Kidney (tissue), 14 donors: ENCODE measurements around the gene SLC26A1. TPM values are rescaled to one million over a fixed set of nuclear protein-coding genes. Genes with fewer than 3 reads are reported as not detected.

ENCODE experiments used
- DNase-seq, 5 donors: peaks; one replicate each; pipeline ENCODE4 v3.0.0-alpha.2; 2013 to 2020
- FAIRE-seq: peaks from 2 replicates; lab custom pipeline; 2012; peaks lifted over from hg19 to GRCh38; lab: Jason Lieb, UNC
- H3K27ac ChIP-seq, 2 donors: one replicate each; pipeline ENCODE4 v1.7.0; 2013; ENCODE audit warnings: low read depth in 2 of 2, low read length in 2 of 2, inconsistent platforms in 1 of 2
- H3K27me3 ChIP-seq: one replicate; pipeline ENCODE4 v1.7.1; 2013; ENCODE audit warnings: low read length, inconsistent platforms; ENCODE audit not compliant: control insufficient read depth, insufficient read depth
- H3K36me3 ChIP-seq, 3 donors: one replicate each; pipeline versions ENCODE4 v1.7.0 to v1.7.1; 2013; ENCODE audit warnings: low read length in 3 of 3, control low read depth in 1 of 3, inconsistent platforms in 1 of 3; ENCODE audit not compliant: insufficient read depth in 3 of 3, control insufficient read depth in 2 of 3
- H3K4me1 ChIP-seq, 3 donors: one replicate each; pipeline versions ENCODE4 v1.7.0 to v1.7.1; 2013; ENCODE audit warnings: low read length in 3 of 3, inconsistent platforms in 1 of 3, low read depth in 1 of 3; ENCODE audit not compliant: control insufficient read depth in 2 of 3, insufficient read depth in 2 of 3
- H3K4me3 ChIP-seq, 3 donors: one replicate each; pipeline versions ENCODE4 v1.7.0 to v1.8.1; 2013; ENCODE audit warnings: low read length in 3 of 3, control low read depth in 1 of 3, inconsistent platforms in 1 of 3
- H3K9ac ChIP-seq, 3 donors: one replicate each; pipeline versions ENCODE4 v1.7.0 to v1.7.1; 2013; ENCODE audit warnings: low read length in 3 of 3, control low read depth in 1 of 3, inconsistent platforms in 1 of 3
- H3K9me3 ChIP-seq, 3 donors: one replicate each; pipeline versions ENCODE4 v1.7.0 to v1.7.1; 2013; ENCODE audit warnings: low read length in 3 of 3, control low read depth in 1 of 3, inconsistent platforms in 1 of 3; ENCODE audit not compliant: control insufficient read depth in 2 of 3, insufficient read depth in 1 of 3
- intact Hi-C: fragments of 100-400 bp; cut with DNase I; formaldehyde crosslinking; loops from one replicate; pipeline ENCODE4 v1.11.1; 2022
- polyA plus RNA-seq: library from polyadenylated mRNA; stranded (reverse); fragments of 350-450 nt; fragmentation: Illumina TruSeq; extraction: RNeasy Lipid Tissue Mini Kit (QIAGEN cat#74804); gene quantifications from one replicate; pipeline ENCODE4 v1.2.3, GENCODE V29; 2014; ENCODE audit warnings: low read depth, low replicate concordance; ENCODE audit not compliant: insufficient read depth
- total RNA-seq: library from RNA; stranded (reverse); fragmentation: NEBNext Ultra II Directional; extraction: Animal tissue kit (Norgen Biotek cat#: 25700); gene quantifications from one replicate; pipeline ENCODE4 v1.2.1, GENCODE V29; 2021
- TF ChIP-seq, protein P1 (sequence below): IDR thresholded peaks from 3 replicates; pipeline ENCODE4 v1.5.1; 2012; ENCODE audit warnings: mild to moderate bottlenecking, moderate library complexity, borderline replicate concordance; ENCODE audit not compliant: insufficient read depth; ENCODE audit errors: extremely low read depth
- donor health status: control.
- donor health status: control.
- donor health status: control.
- donor health status: control.
- donor health status: control.
- donor health status: DM: yes; HTN: yes; CAD: no.
- donor health status: Normal renal cell carcinoma (clear cell type).

SLC26A1 gene
- total and polyA plus RNA-seq, 2 donors from 2014 or later, result 2.9 to 10.2 TPM

DNA sequence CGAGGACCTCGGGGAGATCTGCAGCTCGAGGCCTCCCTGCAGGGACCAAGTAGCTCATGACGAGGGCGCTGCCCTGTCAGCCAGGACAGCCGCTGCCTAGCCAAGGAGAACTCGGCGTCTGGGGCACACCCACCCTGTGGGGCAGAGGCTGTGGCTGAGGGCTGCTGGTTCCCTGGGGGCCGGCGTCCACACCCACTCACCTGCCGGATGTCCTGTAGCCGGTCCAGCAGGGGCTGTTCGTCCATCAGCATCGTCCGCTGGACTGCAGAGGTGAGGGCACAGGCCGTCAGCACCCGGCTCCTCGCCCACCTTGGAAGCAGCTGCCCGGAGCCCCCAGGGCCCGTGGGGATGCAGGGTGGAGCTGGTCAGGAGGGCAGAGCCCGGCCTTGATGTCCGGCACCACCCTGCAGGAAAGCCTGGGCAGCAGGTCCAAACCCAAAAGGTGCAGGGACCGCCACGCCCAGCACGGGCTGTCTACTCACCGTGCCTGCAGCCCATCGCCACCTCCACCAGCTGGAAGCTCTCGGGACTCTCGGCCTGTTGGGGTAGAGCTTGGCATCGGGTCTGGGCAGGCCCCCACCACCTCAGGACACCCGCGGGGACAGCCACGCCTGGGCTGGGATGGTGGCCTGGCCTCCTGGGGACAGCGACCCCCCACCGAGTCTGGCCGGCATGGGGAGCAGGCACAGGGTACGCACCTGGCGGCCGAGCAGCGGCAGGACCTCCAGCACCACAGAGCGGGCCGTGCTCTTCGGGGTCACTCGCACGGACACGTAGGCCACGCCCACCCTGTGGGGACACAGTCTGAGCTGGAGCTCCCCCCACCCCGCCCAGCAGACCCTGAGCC is 26.7 kb downstream of the SLC26A1 start:
- no peak overlapping the region for H3K9ac ChIP-seq
- FAIRE-seq (no peak), DNase-seq (peak in 1 of 5 donors; percentile 80)
- H3K27me3 ChIP-seq, result no peaks in the 10 kb centered on the region
- TF ChIP-seq, protein P1, sequence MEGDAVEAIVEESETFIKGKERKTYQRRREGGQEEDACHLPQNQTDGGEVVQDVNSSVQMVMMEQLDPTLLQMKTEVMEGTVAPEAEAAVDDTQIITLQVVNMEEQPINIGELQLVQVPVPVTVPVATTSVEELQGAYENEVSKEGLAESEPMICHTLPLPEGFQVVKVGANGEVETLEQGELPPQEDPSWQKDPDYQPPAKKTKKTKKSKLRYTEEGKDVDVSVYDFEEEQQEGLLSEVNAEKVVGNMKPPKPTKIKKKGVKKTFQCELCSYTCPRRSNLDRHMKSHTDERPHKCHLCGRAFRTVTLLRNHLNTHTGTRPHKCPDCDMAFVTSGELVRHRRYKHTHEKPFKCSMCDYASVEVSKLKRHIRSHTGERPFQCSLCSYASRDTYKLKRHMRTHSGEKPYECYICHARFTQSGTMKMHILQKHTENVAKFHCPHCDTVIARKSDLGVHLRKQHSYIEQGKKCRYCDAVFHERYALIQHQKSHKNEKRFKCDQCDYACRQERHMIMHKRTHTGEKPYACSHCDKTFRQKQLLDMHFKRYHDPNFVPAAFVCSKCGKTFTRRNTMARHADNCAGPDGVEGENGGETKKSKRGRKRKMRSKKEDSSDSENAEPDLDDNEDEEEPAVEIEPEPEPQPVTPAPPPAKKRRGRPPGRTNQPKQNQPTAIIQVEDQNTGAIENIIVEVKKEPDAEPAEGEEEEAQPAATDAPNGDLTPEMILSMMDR, result no peak
- H3K9me3 ChIP-seq, result no peaks in the 10 kb centered on the region
- no peak overlapping the region for H3K27ac ChIP-seq
- H3K36me3 ChIP-seq, result no peaks in the 10 kb centered on the region
- H3K4me3 ChIP-seq, result no peak overlapping the region
- peaks cover 0 to 6% (median under 1%) of the 10 kb centered on the region in 3 donors for H3K4me1 ChIP-seq
- intact Hi-C loops, result no loop called here

DNA sequence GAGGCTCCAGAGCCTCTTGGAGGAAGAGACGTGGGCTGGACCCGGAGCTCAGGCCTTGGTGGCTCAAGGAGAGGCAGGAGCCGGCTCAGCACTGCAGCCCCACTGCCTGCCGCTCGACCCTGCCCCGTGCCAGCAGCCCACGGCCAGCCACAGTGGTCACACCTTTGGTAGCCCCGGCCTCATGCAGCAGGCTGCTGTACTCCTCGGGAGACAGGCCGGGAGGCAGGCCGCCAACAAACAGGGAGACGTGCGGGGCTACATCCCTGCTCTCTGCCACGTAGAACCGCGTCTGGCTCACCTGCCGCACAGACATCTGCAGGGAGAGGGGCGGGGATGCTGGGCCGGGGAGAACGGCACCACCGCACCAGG is 27.5 kb downstream of the SLC26A1 start:
- Histone ChIP-seq H3K9me3 (no peaks in the 10 kb centered on the region), H3K4me3 (no peak overlapping the region), H3K27me3 (no peaks in the 10 kb centered on the region), H3K27ac (no peak overlapping the region), H3K4me1 (peaks cover 0 to 3% (median 0%) of the 10 kb centered on the region in 3 donors), H3K36me3 (no peaks in the 10 kb centered on the region), H3K9ac (no peak overlapping the region)
- TF ChIP-seq, protein P1, result no peak
- FAIRE-seq, result no peak
- DNase-seq, result peak in 1 of 5 donors; percentile 68
- intact Hi-C loops, result no loop called here

DNA sequence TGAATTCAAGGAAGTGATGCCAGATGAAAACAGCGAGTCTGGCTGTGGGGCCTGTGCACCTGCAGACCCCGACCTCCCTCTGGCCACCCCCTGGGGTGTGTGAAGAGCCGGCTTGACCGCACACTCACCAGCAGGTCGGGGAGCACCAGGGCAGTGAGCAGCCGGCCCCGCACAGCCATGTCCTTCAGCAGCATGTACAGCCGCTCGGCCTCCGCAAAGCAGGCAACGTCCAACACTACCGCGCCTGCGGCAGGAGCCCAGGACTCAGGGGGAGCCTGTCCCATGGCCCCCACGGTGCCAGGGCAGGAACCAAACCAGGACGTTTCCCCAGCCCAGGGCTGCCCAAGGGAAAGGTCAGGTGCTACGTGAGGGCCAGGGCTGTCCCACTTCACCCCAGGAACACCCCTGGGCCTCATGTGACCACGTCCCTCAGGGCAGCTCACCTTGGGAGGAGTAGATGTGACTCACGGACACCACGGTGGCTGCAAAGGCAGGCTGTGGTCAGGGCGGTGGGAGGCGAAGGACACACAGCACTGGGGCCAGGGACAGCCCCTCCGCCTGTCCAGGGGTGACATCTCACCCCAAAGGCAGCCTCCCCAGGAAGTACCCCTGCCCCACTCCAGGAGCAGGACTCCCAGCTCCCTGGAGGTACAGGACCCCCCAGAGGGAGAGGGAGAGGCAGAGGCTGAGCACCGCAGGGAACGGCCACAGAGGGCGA is 28.0 kb downstream of the SLC26A1 start:
- DNase-seq, result peak in 1 of 5 donors; percentile 68
- no peaks in the 10 kb centered on the region for H3K9me3 ChIP-seq

More for the DNA sequence above, 28.0 kb downstream of the SLC26A1 start:
- Histone ChIP-seq H3K36me3 (no peaks in the 10 kb centered on the region), H3K4me1 (peaks cover 0 to 3% (median 0%) of the 10 kb centered on the region in 3 donors), H3K27ac (no peak overlapping the region), H3K27me3 (no peaks in the 10 kb centered on the region), H3K4me3 (no peak overlapping the region), H3K9ac (no peak overlapping the region)
- TF ChIP-seq, protein P1, result no peak
- intact Hi-C loops, result no loop called here
- FAIRE-seq, result no peak
